GM18507 (cell line): ENCODE data around the gene GHRL.

Experiments used
- DNase-seq: peaks from one replicate; pipeline ENCODE4 v3.0.0; 2011; ENCODE audit warnings: low read depth; ENCODE audit not compliant: insufficient read length; ENCODE audit errors: extremely low spot score
- FAIRE-seq: peaks from 2 replicates; lab custom pipeline; 2011; peaks lifted over from hg19 to GRCh38; lab: Jason Lieb, UNC

Gene GHRL

DNA sequence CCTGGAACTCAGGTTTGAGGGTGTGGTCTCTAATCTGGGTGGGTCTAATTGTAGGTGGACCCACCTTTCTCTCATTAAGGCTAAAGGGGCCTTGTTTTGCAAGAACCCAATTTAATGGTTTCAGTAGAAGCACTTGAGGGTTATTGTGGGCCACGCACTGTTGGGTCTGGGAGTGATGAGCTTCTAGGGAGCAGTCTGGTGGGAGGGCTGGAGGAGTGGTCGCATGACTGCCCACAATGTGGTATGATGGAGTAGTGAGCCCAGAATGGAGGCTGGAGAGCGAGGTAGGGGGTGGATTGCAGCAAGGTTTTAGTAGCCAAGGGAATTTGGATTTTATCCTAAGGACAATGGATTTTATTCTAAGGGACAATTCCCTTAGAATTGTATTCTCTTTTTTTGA, 41.7 kb downstream of the GHRL start:
- DNase-seq: no peak
- FAIRE-seq: no peak

DNA sequence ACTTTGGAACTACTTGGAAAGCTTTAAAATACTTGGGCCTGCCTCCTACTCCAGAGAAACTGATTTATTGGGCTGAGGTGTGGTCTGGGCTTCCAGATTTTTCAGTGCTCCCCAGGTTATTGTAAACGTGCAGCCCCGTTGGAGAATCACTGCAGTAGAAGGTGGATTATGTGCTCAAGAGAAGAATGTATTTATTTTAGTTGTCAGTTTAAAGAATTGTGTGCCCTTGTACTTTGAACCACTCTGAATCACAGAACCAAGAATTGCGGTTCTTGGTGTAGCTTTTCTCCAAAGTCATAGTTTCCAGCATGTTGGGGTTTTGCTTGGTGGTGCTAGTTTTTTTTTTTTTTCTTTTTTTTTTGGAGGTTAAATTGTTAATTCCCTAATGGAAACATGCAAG, 42.9 kb downstream of the GHRL start:
- no peak for DNase-seq
- FAIRE-seq: no peak

GRCh38 chr3:10248984-10249748, 43.6 kb downstream of the GHRL start:
- peak; percentile 64 for FAIRE-seq
- no peak for DNase-seq

DNA sequence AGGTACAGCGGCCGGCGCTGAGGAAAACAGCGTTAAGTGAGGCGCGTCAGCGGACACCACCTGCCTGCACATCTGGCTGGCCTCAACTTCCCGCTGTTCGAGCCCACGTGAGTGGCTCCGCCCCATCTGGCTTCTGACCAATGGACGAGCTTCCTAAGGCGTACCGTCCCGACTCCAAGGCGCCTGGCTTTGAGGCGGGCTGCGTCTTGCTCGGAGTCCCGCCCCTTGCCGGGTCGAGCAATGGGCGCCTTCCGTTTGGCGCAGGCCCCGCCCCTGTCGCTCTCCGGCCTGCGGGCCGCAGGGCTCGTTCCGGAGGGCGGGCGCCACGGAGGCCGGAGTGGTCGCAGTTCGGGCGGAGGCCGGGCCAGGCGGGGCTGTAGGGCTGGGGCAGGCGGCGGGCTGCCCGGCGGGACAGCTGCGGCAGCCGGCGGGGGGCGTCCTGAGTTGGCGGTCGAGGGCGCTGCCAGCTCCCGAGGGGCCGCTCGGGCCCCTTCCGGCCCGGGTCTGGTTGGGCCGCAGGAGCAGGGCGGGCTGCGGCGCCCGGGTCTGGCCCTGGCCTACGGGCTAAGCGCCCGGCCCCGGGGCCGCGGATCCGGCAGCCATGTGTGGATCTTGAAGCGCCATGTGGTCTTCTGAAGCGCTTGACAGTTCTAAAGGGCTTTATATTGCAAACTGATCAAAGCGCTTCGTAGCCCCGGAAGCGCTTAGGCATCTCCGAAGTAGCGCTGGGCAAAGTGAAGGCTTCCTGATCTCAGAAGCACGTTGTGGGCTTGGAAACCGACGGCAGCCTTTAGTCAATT, 44.4 kb downstream of the GHRL start, which contains the start of gene TATDN2:
TSS of gene TATDN2 (plus strand) at position 276 of the 800 bp plus-strand sequence. CDS start 742 bp downstream, outside the sequence.
- FAIRE-seq: peak; percentile 97
- DNase-seq: peak; percentile 99

DNA sequence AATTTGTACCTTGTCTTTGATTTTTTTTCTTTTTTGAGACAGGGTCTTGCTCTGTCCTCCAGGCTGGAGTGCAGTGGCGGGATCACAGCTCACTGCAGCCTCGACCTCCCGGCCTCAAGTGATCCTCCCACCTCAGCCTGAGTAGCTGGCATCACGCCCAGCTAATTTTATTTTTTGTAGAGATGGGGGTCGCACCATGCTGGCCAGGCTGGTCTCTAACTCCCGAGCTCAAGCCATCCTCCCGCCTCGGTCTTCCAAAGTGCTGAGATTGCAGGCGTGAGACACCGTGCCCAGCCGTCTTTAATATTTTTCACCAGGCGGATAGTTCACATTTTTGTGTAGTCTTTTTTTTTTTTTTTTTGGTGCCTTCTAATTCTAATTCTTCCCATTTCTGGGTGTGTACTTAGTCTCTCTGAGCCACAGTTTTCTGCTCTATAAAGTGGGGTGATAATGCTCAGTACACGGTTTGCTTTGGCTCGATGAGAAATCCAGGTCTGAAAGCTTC, 45.0 kb downstream of the GHRL start:
- no peak for FAIRE-seq
- no peak for DNase-seq

DNA sequence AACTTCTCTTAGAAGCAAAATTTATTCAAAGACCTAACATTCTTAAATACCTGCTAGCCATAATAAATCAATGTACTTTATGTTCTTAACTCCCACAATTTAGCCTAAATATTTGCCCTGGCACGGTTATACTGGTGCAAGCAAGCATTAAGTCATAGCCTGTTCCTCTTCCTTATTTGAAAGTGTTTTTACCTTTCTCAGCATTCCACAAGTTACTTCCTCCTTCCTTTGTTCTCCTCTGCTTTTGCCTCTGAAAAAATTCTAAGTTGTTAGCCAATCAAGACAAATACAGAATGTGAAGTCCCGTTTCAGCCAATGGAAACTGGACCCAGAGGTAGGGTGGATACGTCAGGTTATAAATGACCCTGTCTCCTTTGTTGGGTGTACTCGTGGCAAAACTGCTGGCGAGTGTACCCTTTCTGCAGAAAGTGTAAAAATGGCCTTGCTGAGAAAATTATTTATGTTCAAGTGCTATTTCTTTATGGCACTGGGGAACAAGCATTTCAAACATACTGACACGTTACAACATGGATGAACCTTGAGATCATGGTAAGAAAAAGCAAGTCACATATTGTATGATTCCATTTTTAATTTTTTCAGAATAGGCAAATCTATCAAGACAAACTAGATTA, 47.5 kb downstream of the GHRL start:
- FAIRE-seq: no peak
- DNase-seq: no peak

GRCh38 chr3:10244009-10244408, 48.7 kb downstream of the GHRL start:
- no peak for DNase-seq
- no peak for FAIRE-seq

- FAIRE-seq (no peak), DNase-seq (no peak)
Measured at GRCh38 chr3:10242182-10243065, 50.3 kb downstream of the GHRL start.

DNA sequence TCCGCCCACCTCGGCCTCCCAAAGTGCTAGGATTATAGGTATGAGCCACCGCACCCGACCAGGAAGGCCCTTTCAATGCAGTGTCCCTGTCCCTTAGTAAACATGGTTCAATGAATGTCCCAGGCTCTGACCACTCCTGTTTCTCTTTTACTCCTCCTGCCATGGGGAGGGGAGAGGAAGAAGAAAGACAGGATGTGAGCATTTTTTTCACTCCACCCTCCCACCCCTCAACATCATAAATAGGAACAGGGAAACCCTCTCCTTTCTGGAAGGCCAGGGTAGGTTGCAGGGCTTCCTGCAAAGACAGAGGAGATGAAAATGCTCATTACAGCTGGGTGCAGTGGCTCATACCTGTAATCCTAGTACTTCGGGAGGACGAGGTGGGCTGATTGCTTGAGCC, 51.9 kb downstream of the GHRL start:
- no peak for DNase-seq
- FAIRE-seq: no peak

- DNase-seq (no peak), FAIRE-seq (no peak)
Measured at GRCh38 chr3:10238345-10239183, 54.2 kb downstream of the GHRL start.
